A172 (cell line): ENCODE data around the gene CMIP. TPM values are rescaled to one million over a fixed set of nuclear protein-coding genes. Genes with fewer than 3 reads are reported as not detected.

Source experiments
- DNase-seq: peaks from one replicate; pipeline ENCODE4 v3.0.0-alpha.2; 2015; ENCODE audit warnings: low spot score
- total RNA-seq: library from RNA; depleted of rRNA; stranded (reverse); fragments of >200 nt; shearing (Covaris generic); gene quantifications from 2 replicates; pipeline ENCODE4 v1.2.3, GENCODE V29; 2014

Gene CMIP
- total RNA-seq, 1 experiment from 2014 or later = 5.9 TPM

GRCh38 chr16:81532491-81533174 lies 88.0 kb downstream of the CMIP start:
- no peak for DNase-seq

- no peak for DNase-seq
Observed at GRCh38 chr16:81533175-81533507, 88.5 kb downstream of the CMIP start.

DNA sequence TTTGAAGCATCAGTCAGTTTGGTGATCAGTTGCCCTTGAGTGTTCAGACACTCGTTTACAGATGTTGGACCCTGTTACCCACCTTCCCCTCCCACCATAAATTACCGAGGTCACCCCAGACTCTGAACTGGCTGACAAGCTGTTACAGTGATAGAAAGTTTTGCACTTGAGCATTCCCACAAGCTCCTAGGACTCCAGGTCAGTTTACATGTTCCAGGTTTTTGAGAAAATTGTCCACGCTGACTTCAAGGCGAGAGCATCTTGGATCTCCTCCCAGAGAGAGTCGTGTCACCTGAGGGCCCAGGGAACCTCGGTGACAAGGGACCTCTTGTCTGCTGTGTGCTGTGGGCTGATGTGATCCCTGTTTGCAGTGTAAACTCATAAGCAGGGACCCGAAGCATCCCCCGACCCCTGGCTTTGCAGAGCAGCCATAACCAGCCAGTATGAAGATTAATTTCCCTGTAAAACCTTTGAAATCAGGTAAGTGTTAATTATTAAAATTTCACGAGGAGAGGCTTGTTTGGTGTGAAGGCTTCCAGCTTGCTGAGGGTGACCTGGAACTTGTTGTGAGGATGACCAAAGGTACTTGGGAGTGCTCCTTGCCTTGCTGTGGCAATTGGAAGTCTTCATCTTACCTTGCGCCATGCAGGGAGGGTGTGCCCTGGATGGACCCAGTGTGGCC lies 91.2 kb downstream of the CMIP start:
- DNase-seq = no peak

DNA sequence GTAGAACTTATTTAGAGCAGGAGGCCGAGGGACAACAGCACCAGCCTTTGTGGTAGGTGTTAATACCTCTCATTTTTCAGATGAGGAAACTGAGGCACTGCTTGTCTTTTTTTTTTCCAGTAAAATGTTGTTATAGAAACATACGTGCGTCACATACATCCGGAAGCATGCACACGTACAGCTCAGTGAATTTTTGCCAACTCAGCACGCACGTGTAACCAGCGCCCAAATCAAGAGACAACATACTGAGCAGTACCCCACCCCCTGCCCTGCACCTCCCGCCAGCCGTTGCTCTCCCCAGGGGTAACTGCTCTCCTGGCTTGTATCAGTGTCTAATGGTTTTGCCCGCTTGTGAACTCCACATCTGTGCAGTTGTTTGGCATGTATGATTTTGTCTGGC lies 92.0 kb downstream of the CMIP start:
- no peak for DNase-seq

DNA sequence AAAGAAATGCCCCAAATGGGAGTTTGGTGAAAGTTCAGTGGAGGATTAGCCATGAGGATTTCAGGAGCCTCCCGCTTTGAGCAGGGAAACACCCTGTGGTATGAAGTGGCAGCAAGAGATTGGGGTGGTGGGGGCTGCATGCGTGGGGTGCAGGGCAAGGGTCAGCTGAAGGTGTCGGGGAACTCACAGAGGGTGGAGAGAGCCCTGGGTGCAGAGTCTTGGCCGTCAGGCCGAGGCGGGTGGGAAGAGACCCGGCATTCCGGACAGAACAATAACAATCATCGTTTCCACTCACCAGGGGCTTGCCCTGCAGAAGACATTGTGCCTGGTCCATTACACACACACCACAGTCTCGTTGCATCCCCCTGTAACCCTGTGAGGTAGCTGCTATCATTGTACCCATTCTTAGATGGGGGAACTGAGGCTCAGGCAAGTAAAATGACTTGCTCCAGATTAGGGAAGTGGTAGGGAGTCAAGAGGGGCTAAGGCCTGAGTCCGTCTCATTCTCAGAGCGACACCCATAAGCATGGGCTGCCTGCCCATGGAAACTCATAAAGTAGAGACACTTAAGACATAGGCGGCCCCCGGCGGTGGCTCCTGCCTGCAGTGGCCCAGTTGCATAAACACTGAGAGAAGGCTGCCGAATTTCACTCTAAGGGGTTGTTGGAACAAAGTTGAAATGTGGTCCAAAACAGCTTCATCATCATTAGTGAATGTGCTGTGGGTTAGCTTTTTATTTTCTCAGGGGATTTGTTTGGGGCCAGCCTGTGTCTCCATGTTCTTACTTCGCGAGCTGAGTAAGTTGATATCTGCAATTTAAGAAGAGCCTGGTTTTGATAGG lies 93.3 kb downstream of the CMIP start:
- no peak for DNase-seq

DNA sequence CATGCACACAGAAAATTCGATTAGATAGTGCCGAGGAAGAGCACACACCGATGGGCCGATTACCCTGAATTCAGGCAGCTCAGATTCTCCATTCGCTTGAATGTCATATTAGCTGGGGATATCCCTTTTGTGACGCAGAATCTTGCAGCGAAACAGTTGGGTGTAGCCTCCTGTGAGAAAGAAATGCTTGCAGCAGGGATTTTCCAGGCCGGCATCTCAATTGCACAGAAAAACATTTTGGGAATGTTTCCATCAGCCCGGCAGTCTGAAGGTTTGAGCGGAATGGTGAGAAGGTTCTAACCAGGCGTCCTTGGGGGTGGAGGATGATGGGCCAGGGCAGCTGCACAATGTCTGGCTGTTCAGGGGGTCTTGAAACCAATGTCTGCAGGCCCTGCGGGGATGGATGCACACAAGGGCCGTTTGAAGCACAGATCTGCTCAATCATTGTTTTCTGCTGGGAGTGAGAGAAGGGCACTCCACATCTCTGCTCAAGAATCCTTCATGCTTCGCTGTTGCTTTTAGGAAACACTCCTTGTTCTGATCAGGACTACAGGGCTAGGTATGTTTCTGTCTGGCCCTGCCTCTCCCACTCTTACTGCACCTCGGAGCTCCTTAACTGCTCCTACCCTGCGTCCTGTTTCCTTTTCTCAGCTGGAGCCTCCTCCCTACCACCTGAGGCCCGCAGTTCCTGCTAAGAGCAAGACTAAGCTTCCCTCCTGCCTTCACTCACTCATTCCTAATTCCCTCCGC lies 94.6 kb downstream of the CMIP start:
- no peak for DNase-seq

DNA sequence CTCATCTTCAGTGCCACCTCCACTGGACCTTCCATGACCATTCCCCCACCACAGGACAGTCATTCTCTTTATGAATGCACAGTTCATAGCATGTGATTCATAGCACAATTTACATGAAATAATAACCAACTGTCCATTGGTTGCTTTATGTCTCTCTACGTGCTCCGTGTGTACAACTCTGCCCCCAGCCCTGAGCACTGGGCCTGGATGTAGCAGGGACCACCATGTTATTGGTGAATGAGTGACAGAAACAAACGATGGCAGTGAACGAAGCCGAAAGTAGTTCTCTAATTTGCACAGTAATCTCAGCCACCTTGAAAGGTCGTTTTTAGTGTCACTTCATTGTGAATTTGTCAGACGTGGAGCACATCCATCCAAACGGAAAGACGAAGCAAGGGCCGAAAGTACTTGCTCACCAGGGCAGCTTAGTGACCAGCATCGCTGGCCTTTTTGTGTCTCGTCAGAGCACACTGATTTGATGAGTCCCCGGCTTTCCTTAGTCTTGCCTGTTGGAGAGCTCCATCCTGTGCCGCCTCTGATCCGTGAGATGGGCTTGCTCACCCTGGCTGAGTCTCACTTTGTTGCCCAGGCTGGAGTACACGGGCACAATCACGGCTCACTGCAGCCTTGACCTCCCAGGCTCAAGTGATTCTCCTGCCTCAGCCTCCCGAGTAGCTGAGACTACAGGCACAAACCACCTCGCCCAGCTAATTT lies 95.3 kb downstream of the CMIP start:
- no peak for DNase-seq

- DNase-seq = no peak
Observed at GRCh38 chr16:81541314-81541713, 96.7 kb downstream of the CMIP start.

- no peak for DNase-seq
Observed at GRCh38 chr16:81542609-81543570, 98.3 kb downstream of the CMIP start.

DNA sequence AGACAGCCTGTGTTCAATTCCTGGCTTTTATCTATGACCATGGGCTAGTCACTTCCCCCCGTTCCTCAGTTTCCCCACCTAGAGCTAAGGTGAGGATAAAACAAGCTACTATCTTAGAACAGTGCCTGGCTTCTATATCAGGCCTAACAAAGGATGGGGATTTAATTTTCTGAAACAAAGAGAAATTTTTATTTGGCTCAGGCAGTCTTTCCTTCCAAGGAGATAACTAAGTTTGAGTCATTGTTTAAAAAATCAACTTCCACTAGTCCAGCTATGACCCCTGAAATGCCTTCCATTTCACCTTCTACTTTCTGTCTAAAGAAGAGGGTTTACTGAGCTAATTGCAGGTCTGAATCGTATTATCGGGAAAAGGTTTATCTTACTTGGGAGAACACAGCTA lies 99.0 kb downstream of the CMIP start:
- peak; percentile 21 for DNase-seq

- DNase-seq = no peak
Observed at GRCh38 chr16:81544261-81544660, 99.7 kb downstream of the CMIP start.

GRCh38 chr16:81544700-81545271 lies 100.2 kb downstream of the CMIP start:
- peak; percentile 18 for DNase-seq

DNA sequence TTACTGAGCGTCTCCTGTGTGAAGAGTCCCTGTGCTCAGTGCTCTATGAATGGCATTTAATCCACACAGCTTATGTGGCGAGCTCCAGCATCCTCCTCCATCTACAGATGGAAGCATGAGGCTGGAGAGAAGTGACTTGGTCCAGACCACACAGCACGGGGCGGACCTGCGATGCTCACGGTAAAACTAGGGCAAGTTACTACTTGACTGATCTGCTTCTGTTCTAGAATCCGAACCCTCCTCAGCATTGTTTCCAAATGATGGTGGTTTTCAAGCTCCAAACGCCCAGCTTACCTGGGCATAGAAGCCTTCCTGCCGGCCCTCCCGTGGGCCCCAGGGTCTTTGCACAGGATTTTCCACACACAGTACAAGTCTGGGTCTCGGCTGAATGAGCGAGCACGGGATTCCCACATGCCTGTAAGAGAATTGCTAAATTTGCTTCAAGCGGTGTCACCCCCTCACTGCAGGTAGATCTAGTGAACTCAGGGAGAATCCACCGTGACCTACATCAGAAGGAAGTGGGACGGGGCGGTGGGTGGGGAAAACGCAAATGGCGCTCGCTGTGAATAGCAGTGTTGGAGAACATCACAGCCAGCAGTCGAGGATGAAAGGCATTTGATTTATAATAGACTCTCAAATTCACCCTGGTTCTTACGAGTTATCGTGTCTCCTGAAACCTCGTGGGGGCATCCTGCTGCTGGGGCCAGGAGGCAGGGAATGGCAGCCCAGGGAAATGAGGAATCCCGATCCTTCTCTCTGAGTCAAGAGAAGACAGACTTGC lies 101.1 kb downstream of the CMIP start:
- no peak for DNase-seq

DNA sequence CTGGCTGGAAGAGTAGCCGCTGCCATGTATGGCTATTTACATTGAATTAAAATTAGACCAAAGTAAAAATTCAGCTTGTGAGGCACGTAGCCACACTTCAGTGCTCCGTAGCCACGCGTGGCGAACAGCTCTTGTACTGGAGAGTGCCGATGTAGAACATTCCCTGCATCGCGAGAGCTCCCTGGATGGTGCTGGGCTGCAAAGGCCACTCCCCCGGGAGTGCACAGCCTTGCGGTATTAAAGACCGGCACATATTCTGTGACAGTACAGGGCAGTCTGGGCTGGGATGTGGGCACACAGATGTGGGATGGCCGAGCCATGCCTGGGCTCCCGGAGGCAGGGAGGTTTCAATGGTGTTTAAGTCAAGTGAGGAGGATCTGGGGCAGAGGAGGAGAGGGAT lies 102.2 kb downstream of the CMIP start:
- no peak for DNase-seq

DNA sequence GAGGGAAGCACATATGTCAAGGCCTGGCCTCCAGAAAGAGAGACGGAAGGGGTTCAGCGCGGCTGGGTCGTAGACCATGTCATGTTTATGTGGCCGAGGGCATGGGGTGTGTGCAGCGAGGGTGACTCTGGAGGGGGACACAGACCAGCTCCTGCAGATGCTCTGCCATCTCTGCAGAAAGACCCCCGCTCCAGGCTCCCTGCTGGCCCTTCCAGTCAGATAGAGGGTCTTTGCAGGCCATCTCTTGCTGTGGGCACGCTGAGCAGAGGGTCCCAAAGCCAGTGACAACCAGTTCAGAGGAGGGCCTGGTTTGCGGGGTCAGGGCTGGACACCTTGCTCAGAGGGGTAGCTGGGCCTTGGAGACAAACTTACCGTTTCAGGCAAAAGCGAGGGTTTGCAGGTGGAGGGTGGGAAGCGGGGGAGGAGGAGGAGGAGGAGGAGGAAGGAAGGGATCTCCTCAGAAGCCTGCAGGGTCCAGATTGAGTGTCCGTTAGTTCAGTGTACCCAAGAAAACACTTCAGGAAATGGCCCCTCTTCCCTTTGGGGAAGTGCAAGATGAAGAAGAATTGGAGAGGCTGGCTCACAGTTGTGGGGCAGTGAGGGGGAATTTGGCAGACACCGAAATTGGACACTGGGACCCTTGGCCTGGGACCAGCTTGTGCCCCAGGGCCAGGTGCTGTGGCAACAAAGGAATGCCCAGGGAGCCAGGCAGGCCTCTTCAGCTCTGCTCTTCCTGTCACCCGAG lies 102.8 kb downstream of the CMIP start:
- DNase-seq = no peak

- DNase-seq = no peak
Observed at GRCh38 chr16:81547939-81548216, 103.3 kb downstream of the CMIP start.

GRCh38 chr16:81548551-81548875 lies 103.9 kb downstream of the CMIP start:
- no peak for DNase-seq

DNA sequence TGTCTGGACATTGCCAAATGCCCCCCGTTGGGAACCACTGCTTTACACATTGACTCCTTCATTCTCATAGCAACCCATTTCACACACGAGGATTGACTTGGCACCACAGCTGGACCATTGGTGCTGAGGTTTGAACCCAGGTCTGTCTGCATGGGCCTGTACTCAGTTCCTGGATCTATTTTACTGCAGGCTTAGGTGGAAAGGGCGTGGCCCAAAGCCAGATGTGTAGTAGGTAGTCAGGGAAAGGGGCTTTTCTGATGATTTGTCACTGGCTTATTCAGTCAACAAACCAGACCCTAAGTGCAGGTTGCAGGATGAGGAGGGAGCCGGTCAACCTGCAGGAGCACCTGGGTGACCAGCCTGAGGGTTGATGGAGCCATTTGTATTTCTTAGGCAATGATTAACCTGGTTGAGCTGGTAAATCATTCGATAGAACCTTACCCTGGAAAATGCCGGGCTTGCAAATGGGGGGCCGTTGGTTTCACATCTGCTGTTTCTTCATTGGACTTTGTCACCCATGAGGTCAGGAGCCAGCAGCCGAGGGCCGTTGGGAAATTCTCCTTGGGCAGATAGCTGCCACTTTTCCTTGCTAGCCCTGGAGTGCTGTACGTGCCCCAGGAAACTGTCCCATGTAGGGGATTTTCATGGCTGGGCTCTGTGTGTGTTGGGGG lies 104.4 kb downstream of the CMIP start:
- no peak for DNase-seq
